Kidney capillary endothelial cell (primary cell): ENCODE measurements around the gene ACOX3.
"Not testable (repeated sequence)": the region's sequence is repeated elsewhere in the genome, so short reads cannot be mapped to it uniquely, and the experiment has no call there.

Experiments used
- DNase-seq: peaks from one replicate; pipeline ENCODE4 v3.0.0-alpha.2; 2018; ENCODE audit warnings: low spot score

ACOX3 gene

GRCh38 chr4:8350841-8351461 is 89.6 kb downstream of the ACOX3 start:
- DNase-seq, result no peak

- DNase-seq, result no peak
These were observed 90.2 kb downstream of the ACOX3 start for GRCh38 chr4:8350352-8350751.

- no peak for DNase-seq
These were observed 90.8 kb downstream of the ACOX3 start for GRCh38 chr4:8349664-8350236.

GRCh38 chr4:8349236-8349635 is 91.3 kb downstream of the ACOX3 start:
- not testable (repeated sequence) for DNase-seq

- no peak for DNase-seq
These were observed 92.5 kb downstream of the ACOX3 start for GRCh38 chr4:8348071-8348470.

- no peak for DNase-seq
These were observed 92.9 kb downstream of the ACOX3 start for GRCh38 chr4:8347660-8348059.

- DNase-seq, result no peak
These were observed 93.5 kb downstream of the ACOX3 start for GRCh38 chr4:8346838-8347605.

GRCh38 chr4:8345946-8346814 is 94.3 kb downstream of the ACOX3 start:
- DNase-seq, result no peak

GRCh38 chr4:8345053-8345945 is 95.2 kb downstream of the ACOX3 start:
- DNase-seq, result no peak

- no peak for DNase-seq
These were observed 96.1 kb downstream of the ACOX3 start for GRCh38 chr4:8344377-8344776.

GRCh38 chr4:8343967-8344331 is 96.6 kb downstream of the ACOX3 start:
- no peak for DNase-seq

GRCh38 chr4:8343262-8343966 is 97.1 kb downstream of the ACOX3 start:
- DNase-seq, result no peak

- no peak for DNase-seq
These were observed 97.8 kb downstream of the ACOX3 start for GRCh38 chr4:8342651-8343261.

- DNase-seq, result no peak
These were observed 98.8 kb downstream of the ACOX3 start for GRCh38 chr4:8341691-8342090.

GRCh38 chr4:8341281-8341680 is 99.2 kb downstream of the ACOX3 start:
- DNase-seq, result not testable (repeated sequence)

GRCh38 chr4:8340781-8341241 is 99.7 kb downstream of the ACOX3 start:
- no peak for DNase-seq

- no peak for DNase-seq
These were observed 102.1 kb downstream of the ACOX3 start for GRCh38 chr4:8338351-8338961.

- peak; percentile 76 for DNase-seq
These were observed 104.0 kb downstream of the ACOX3 start for GRCh38 chr4:8336412-8337075.

GRCh38 chr4:8335848-8336247 is 104.7 kb downstream of the ACOX3 start:
- no peak for DNase-seq
